HepG2 (cell line): ENCODE results near the gene MADCAM1. TPM values are rescaled to one million over a fixed set of nuclear protein-coding genes. Genes with fewer than 3 reads are reported as not detected.

Experiments used
- ATAC-seq: fragments of 200-7000 bp; cut with Tn5 transposase; 3 replicates; pipeline ENCODE4 v1.9.1; 2020; ENCODE audit warnings: mild to moderate bottlenecking, moderate library complexity
- BruUV-seq: library from RNA; stranded (reverse); fragments of 400-500 nt; replicated peaks from 2 replicates; lab custom pipeline; 2021; lab: Mats Ljungman, UMichigan
- CTCF ChIA-PET: fragments of 300-600 bp; formaldehyde crosslinking; extraction: SDS; loops from one replicate; lab custom pipeline; 2021; ENCODE audit warnings: low total read pairs, inconsistent platforms, low intra/inter-chr PET ratio; lab: Yijun Ruan, JAX
- POLR2A ChIA-PET: fragments of 350-600 bp; sonication (Branson Sonifier 250); formaldehyde crosslinking; loops from one replicate; lab custom pipeline; 2020; ENCODE audit warnings: antibody characterized with exemption, inconsistent platforms; lab: Yijun Ruan, JAX
- DNase-seq: peaks from one replicate; pipeline ENCODE4 v3.0.0-alpha.2; 2015; ENCODE audit warnings: low spot score
- FAIRE-seq: peaks from 3 replicates; lab custom pipeline; 2011; peaks lifted over from hg19 to GRCh38; lab: Jason Lieb, UNC
- H2AFZ ChIP-seq: one replicate; pipeline ENCODE4 v1.6.1; 2011; ENCODE audit warnings: low read length, inconsistent platforms
- H3K27ac ChIP-seq: fragments of 300-600 bp; 3 replicates; pipeline ENCODE4 v1.8.0; 2011; ENCODE audit warnings: mixed run types, mild to moderate bottlenecking, mixed read lengths, low read length, inconsistent platforms; ENCODE audit not compliant: insufficient read depth; ENCODE audit errors: extremely low read length
- H3K27me3 ChIP-seq, 2 experiments: fragments of 200-600 bp in 1 of 2; 2 replicates in 1 of 2; 3 replicates in 1 of 2; pipeline versions ENCODE4 v1.6.0 to v1.8.0; 2011; ENCODE audit warnings: low read length in 2 of 2, mild to moderate bottlenecking in 2 of 2, moderate library complexity in 2 of 2, inconsistent platforms in 1 of 2; ENCODE audit not compliant: insufficient read depth in 2 of 2, control insufficient read depth in 1 of 2
- H3K36me3 ChIP-seq, 2 experiments: fragments of 200-600 bp in 1 of 2; replicated peaks in 1 of 2; 2 replicates in 1 of 2; 3 replicates in 1 of 2; pipeline versions ENCODE4 v1.5.1 to v1.8.0; 2011; ENCODE audit warnings: low read length in 2 of 2, inconsistent platforms in 1 of 2; ENCODE audit not compliant: insufficient read depth in 2 of 2, control insufficient read depth in 1 of 2
- H3K4me1 ChIP-seq: 2 replicates; pipeline ENCODE4 v1.5.1; 2012; ENCODE audit warnings: low read length, inconsistent platforms; ENCODE audit not compliant: insufficient read depth
- H3K4me2 ChIP-seq: 2 replicates; pipeline ENCODE4 v1.6.0; 2011; ENCODE audit warnings: low read depth, low read length, inconsistent platforms
- H3K4me3 ChIP-seq, 3 experiments: fragments of 200-600 bp in 1 of 3; sonication (generic), shearing (Covaris generic) in 1 of 3; replicated peaks in 1 of 3; 2 replicates each; pipeline ENCODE4 v1.5.1; 2011 to 2016; ENCODE audit warnings: low read length in 3 of 3, inconsistent platforms in 2 of 3, low read depth in 2 of 3, mild to moderate bottlenecking in 2 of 3, control low read depth in 1 of 3, mixed read lengths in 1 of 3; ENCODE audit not compliant: insufficient read depth in 1 of 3
- H3K79me2 ChIP-seq: one replicate; pipeline ENCODE4 v1.6.1; 2011; ENCODE audit warnings: low read length, inconsistent platforms; ENCODE audit not compliant: insufficient read depth
- H3K9ac ChIP-seq: 2 replicates; pipeline ENCODE4 v1.6.0; 2011; ENCODE audit warnings: mild to moderate bottlenecking, low read depth, low read length, inconsistent platforms; ENCODE audit not compliant: insufficient read depth
- H3K9me3 ChIP-seq: 2 replicates; pipeline ENCODE4 v1.5.1; 2012; ENCODE audit warnings: mild to moderate bottlenecking, low read length
- H4K20me1 ChIP-seq: 2 replicates; pipeline ENCODE4 v1.6.0; 2011; ENCODE audit warnings: inconsistent platforms, mild to moderate bottlenecking, low read length, moderate library complexity; ENCODE audit not compliant: insufficient read depth
- ATF6 ChIP-seq: sonication (generic); formaldehyde crosslinking; conservative IDR thresholded peaks from 2 replicates; pipeline ENCODE4 v1.4.0; 2020; ENCODE audit warnings: missing genetic modification reagents
- GZF1 ChIP-seq: sonication (generic); formaldehyde crosslinking; IDR thresholded peaks from 2 replicates; pipeline ENCODE4 v1.5.1; 2020; ENCODE audit warnings: mild to moderate bottlenecking, missing genetic modification reagents
- HOXD1 ChIP-seq: sonication (generic); formaldehyde crosslinking; IDR thresholded peaks from 2 replicates; pipeline ENCODE4 v1.5.0; 2020; ENCODE audit warnings: missing genetic modification reagents
- KLF13 ChIP-seq: sonication (generic); formaldehyde crosslinking; IDR thresholded peaks from 2 replicates; pipeline ENCODE4 v1.4.0; 2020; ENCODE audit warnings: mild to moderate bottlenecking, missing genetic modification reagents
- MAFF ChIP-seq: IDR thresholded peaks from 2 replicates; pipeline ENCODE4 v1.6.1; 2011; ENCODE audit warnings: low read depth, low read length, improper control_type of control experiment
- SP5 ChIP-seq: IDR thresholded peaks from 2 replicates; pipeline ENCODE4 v1.6.1; 2016; ENCODE audit warnings: low read depth, borderline replicate concordance
- TCF7 ChIP-seq: sonication (generic); IDR thresholded peaks from 2 replicates; pipeline ENCODE4 v1.6.1; 2016; ENCODE audit warnings: antibody characterized with exemption, low read depth
- ZNF180 ChIP-seq: sonication (generic); formaldehyde crosslinking; IDR thresholded peaks from 2 replicates; pipeline ENCODE4 v1.4.0; 2020; ENCODE audit warnings: low read depth, missing genetic modification reagents, borderline replicate concordance
- ZNF577 ChIP-seq: sonication (generic); formaldehyde crosslinking; IDR thresholded peaks from 2 replicates; pipeline ENCODE4 v1.4.0; 2020; ENCODE audit warnings: mild to moderate bottlenecking, low read depth, missing genetic modification reagents, borderline replicate concordance
- ZNF687 ChIP-seq: sonication (generic); formaldehyde crosslinking; IDR thresholded peaks from 2 replicates; pipeline ENCODE4 v1.5.1; 2020; ENCODE audit warnings: mild to moderate bottlenecking, missing genetic modification reagents, moderate library complexity
- ZSCAN22 ChIP-seq: sonication (generic); formaldehyde crosslinking; IDR thresholded peaks from 2 replicates; pipeline ENCODE4 v1.4.0; 2020; ENCODE audit warnings: mild to moderate bottlenecking, missing genetic modification reagents
- WGBS: methylation state at CpG from one replicate; pipeline ENCODE4 v1.1.6; 2017; ENCODE audit warnings: low lambda C conversion rate; 5-methylcytosine and 5-hydroxymethylcytosine counted together
- in situ Hi-C: cut with HindIII; loops from 2 replicates; pipeline ENCODE4 v1.10.0; 2017; ENCODE audit warnings: low pct_unique_long_range_greater_than_20kb; ENCODE audit not compliant: extremely low pct_ligation_motif_present
- intact Hi-C: fragments of 100-400 bp; cut with micrococcal nuclease; formaldehyde crosslinking; loops from one replicate; pipeline ENCODE4 v1.10.0; 2022; ENCODE audit not compliant: unreplicated experiment
- polyA plus RNA-seq, 8 experiments: library from polyadenylated mRNA; depleted of rRNA in 3 of 8; stranded (reverse) in 7 of 8; unstranded in 1 of 8; fragments of >200 nt; fragmentation: Illumina TruSeq in 4 of 8; extraction: Trizol in 4 of 8; gene quantifications; 2 replicates each; pipeline versions ENCODE4 v1.2.1 to v1.2.3, GENCODE V29; 2011 to 2016; ENCODE audit warnings: low read depth in 4 of 8, missing spikeins in 1 of 8, mixed read lengths in 1 of 8; ENCODE audit not compliant: insufficient read depth in 1 of 8
- total RNA-seq, 5 experiments: library from RNA; depleted of rRNA; stranded (reverse); fragments of >200 nt; fragmentation: Illumina TruSeq; extraction: Trizol; gene quantifications; 2 replicates each; pipeline ENCODE4 v1.2.3, GENCODE V29; 2016; ENCODE audit warnings: low read depth in 1 of 5

The MADCAM1 gene
- total and polyA plus RNA-seq, 2 of the 13 experiments (the other 11 are each of a cell fraction or from before 2014, with no cell fraction given): 0.29 to 0.33 TPM

GRCh38 chr19:536881-537404 is 40.7 kb downstream of the MADCAM1 start:
- TF ChIP-seq ATF6 (CRISPR knock-in tag): no peak
- TF ChIP-seq GZF1 (CRISPR knock-in tag): no peak
- TF ChIP-seq HOXD1 (CRISPR knock-in tag): no peak
- TF ChIP-seq ZNF180: no peak
- H3K9me3 ChIP-seq: no peaks in the 10 kb centered on the region
- peaks cover 35% of the 10 kb centered on the region for H3K79me2 ChIP-seq
- 97% methylated on average over 23 of the region's 26 CpGs for WGBS
- intact Hi-C loops: no loop called here
- H3K4me1 ChIP-seq: peaks cover 23% of the 10 kb centered on the region
- H3K27me3 ChIP-seq: no peaks in the 10 kb centered on the region
- ATAC-seq (no peak), DNase-seq (no peak), FAIRE-seq (no peak)
- no peak overlapping the region for H3K27ac ChIP-seq
- in situ Hi-C loops: no loop called here
- peaks cover 27% of the 10 kb centered on the region; the same call in 1 of the 2 replicates for H4K20me1 ChIP-seq
- no peak overlapping the region for H2AFZ ChIP-seq
- no TSS peak for BruUV-seq
- peaks cover 16 to 41% of the 10 kb centered on the region in 2 experiments; a peak in 4 of 5 replicates for H3K36me3 ChIP-seq
- no peak overlapping the region for H3K4me2 ChIP-seq
- no peak overlapping the region for H3K4me3 ChIP-seq
- no peak overlapping the region for H3K9ac ChIP-seq
- ChIA-PET CTCF (no interaction called here), POLR2A (no interaction called here)

- Histone ChIP-seq H3K4me3 (no peak overlapping the region), H3K4me2 (no peak overlapping the region), H3K9me3 (no peaks in the 10 kb centered on the region), H3K9ac (no peak overlapping the region), H2AFZ (no peak overlapping the region), H3K27me3 (no peaks in the 10 kb centered on the region), H3K36me3 (peaks cover 16 to 50% of the 10 kb centered on the region in 2 experiments; a peak in 4 of 5 replicates), H3K4me1 (peaks cover 15% of the 10 kb centered on the region), H3K79me2 (peaks cover 17% of the 10 kb centered on the region), H4K20me1 (peaks cover 17% of the 10 kb centered on the region; the same call in 1 of the 2 replicates), H3K27ac (no peak overlapping the region)
- in situ Hi-C loops: no loop called here
- intact Hi-C loops: no loop called here
- FAIRE-seq (no peak), DNase-seq (no peak), ATAC-seq (no peak)
- 91% methylated on average over 35 of the region's 40 CpGs for WGBS
- ChIA-PET CTCF (no interaction called here), POLR2A (interaction anchor here (1.0 to 1.1 kb wide), 2 partner anchors 10 to 17 kb away, joined by 3 read pairs; no protein-coding TSS in a partner anchor)
- TSS peak; percentile 39 for BruUV-seq
- TF ChIP-seq ZNF687 (CRISPR knock-in tag) (0 out of 2 replicates have a peak, but pooled peaks have one; percentile 17), ZNF577 (no peak), KLF13 (CRISPR knock-in tag) (no peak), ZSCAN22 (CRISPR knock-in tag) (no peak), MAFF (no peak), SP5 (CRISPR knock-in tag) (no peak), TCF7 (no peak)
Measured at GRCh38 chr19:538641-539428, 42.5 kb downstream of the MADCAM1 start.
